Endometrial microvascular endothelial cells (primary cell): ENCODE results near the gene LKAAEAR1. TPM values are rescaled to one million over a fixed set of nuclear protein-coding genes. Genes with fewer than 3 reads are reported as not detected.

ENCODE experiments used
- in situ Hi-C: cut with HindIII; loops from 2 replicates; pipeline ENCODE4 v1.10.0; 2017; ENCODE audit warnings: low sequenced_read_pairs, low pct_unique_long_range_greater_than_20kb; ENCODE audit errors: inconsistent ontology term
- total RNA-seq: library from RNA; depleted of rRNA; stranded (reverse); fragments of >200 nt; gene quantifications from one replicate; pipeline ENCODE4 v1.2.3, GENCODE V29; 2015; ENCODE audit errors: inconsistent ontology term

Gene LKAAEAR1
- total RNA-seq, 1 donor from 2014 or later: not detected

DNA sequence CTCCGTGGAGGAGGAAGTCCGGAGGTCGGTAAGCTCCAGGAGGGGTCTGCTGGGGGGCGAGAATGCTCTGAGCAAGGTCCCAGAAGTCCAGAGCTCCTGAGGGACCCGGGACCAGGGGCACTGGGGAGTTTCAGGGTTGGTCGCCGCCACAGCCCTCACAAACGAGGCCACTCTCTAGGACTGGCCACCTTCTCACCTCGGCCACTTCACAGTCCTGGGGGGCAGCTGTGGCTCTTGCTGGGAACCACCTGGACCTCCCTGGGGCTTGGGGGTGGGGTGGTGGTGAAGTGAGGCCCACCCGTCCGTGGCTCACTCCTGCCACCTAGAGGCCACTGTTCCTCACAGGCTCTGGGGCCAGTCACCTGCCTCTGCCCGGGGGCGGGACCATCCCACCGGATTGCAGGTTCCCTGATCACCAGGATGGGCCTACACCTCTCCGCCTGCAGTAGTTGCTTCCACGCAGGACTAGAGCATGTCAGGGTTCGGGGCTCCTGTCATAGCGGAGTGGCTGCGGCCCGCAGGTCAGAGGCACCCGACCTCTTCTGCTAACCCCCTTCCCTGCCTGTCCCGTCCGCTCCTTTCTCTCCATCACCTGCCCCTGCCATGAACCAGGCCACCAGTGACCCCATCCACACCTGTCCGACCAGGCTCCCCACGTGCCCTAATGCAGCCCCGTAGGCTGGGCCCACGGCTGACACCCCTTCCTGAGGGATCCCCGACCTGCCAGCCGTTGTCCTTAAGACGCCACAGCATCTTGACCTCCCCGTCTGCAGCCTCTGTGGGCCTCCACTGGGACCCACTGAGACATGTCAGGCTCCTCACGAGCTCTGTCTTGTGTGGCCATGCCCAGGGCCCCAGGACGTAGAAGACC lies 26.3 kb downstream of the LKAAEAR1 start:
- in situ Hi-C loops: no loop called here

DNA sequence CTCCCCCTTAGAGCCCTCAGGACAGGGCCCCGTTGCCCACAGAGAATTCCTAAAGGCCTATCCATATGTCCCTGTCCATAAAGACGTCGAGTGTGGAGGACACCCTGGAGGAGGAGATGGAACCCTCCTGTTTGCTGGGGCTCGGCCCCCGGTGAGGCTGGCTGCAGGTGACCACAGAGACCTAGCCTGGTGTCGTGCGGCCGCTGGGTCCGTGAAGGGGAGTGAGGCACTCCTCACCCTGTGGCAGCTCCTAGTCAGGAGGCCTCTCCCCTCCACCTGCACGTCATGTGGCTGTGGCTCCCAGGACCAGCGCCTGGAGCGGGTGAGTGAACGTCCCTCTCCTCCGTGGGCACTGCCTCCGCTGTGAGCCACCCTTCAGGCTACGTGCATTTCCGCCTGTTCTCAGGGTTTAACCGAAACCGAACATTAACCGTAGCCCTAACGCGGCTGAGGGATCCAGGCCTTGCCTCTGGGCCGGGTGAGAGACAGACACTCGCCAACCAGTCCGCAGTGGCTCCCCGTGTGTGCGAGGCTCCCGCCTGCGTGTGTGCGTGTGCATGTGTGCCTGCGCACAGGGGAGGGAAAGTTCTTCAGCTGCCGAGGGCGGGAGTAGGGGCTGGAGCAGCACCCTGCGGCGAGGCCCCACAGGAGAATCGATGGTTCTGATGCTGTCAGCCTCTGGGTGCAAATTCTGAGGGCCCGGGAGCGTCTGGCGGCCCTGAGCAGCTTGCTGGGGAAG lies 27.1 kb downstream of the LKAAEAR1 start:
- in situ Hi-C loops: no loop called here

- in situ Hi-C loops: no loop called here
Measured at GRCh38 chr20:64056639-64056888, 27.6 kb downstream of the LKAAEAR1 start.

DNA sequence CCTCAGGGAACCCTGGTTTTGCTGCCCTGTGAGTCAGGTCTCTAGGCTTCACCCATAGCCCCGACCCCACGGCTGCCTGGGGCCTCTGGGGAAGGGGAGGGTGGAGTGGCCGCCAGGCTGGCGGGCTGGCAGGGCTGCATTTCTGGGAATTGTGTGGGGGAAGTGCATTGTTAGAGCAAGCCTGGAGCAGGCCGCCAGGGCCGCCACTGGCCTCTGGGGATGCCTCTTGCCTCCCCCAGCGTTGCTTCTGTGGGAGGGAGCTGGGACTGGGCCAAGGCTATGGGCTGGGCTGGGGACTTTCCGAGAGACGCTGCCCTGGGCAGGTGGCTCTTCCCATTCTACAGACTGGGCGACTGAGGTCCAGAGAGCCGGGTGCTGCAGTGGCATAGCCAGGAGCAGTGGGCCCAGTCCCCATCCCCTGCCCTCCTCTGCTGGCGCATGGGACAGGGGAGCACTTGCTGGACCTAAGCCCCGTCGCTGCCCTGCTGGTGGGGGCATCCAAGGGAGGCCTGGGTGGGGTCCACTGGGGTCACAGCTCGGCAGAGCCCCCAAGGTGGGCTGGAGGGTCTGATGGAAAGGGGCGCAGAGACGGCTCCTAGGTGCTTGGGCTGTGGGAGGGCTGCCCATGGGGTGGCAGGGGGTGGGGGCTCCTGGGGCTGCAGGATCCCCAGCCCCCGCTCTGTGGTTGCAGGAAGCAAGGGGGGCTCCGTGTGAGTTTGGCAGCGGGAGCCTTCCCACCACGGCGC lies 28.1 kb downstream of the LKAAEAR1 start:
- in situ Hi-C loops: no loop called here

- in situ Hi-C loops: no loop called here
Measured at GRCh38 chr20:64055396-64055892, 28.8 kb downstream of the LKAAEAR1 start.

DNA sequence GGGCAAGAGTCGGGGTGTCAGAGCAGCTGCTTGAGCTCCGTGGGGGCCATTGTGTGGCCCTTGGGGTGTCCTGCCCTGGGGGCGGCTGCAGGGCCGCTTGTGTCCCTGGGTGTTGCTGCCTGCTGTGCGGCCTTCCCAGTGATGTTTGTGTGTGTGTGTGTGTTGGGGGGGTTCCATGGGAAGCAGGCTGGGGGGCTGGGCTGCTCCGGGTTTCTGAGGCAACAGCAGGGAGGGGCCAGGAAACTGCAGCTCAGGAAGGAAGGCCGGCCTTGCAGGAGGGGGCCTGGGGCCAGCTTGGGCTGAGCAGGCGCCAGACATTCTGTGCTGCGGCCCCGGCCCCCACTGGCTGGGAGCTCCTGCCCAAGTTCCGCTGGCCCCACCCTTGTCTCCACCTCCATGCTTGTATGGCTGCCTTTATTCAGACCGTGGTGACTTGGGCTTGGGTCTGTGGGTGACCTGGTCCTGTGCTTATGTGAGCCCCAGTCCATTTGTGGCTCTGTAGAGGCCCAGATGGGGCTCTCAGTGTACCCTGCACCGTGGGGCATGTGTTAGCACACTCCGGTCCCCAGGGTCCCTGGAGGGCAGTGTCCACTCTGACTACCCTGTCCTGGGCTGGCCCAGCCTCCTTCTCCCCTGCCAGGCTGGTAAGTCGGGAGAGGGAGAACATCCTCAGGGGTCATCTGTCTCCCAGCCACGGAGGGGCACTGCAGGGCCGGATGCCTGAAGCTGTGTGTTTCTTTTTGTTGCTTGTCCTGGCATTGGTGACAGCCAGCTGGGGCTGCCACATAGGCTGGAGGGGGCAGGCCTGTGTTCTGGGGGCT lies 30.1 kb downstream of the LKAAEAR1 start:
- in situ Hi-C loops: no loop called here

- in situ Hi-C loops: no loop called here
Measured at GRCh38 chr20:64052987-64053840, 31.0 kb downstream of the LKAAEAR1 start.

DNA sequence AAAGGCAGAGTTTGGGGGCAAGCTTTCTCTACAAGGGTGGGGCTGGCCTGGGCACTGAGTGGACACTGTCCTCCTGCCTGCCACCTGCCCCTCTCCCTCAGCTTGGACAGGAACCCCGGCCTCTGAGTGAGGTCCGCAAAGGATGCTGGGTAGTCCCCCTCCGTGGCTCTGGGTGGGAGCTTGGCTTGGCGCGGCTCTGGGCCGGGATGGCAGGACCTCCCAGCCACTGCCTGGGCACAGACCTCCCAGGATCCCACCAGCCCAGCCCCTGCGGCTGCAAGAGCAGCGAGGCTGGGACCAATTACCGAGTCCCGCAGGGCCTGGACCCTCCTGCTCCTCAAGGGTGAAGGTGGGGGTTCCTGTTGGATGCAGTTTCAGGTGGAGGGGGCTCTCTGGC lies 31.9 kb downstream of the LKAAEAR1 start:
- in situ Hi-C loops: no loop called here

DNA sequence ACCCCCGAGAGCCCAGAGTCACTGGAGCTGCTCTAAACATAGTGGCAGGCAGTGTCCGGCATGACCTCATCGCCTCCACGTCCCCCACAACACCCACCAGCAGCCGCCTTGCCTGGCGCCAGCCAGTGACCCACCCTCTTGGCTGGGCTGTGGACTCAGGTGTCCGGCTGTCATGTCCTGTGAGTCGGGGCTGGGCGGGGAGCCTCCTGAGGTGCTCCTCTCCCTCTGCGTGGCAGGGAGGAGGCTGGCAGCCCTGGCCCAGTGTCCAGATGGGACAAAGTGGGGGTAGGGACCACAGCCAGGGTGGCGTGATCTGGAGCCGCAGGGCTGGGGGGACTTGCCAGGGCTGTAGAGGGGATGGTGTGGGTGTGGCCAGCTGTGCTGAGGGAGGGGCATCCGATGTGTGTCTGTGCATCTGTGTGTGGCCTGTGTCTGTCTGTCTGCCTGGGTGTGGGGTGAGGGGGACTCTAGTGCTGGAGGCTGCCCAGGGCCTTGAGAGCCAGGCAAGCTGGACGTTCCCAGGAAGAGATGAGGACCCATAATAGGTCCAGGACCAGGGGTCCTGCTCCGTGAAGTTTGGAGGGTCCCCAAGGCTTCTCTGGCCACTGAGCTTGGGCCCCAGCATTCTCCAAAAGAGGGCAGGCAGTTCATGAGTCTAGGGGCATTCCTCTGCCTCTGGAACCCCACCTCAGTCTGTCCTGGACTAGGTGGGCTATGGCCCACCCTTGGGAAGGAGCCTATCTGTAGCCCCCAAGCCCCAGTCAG lies 32.5 kb downstream of the LKAAEAR1 start:
- in situ Hi-C loops: no loop called here

DNA sequence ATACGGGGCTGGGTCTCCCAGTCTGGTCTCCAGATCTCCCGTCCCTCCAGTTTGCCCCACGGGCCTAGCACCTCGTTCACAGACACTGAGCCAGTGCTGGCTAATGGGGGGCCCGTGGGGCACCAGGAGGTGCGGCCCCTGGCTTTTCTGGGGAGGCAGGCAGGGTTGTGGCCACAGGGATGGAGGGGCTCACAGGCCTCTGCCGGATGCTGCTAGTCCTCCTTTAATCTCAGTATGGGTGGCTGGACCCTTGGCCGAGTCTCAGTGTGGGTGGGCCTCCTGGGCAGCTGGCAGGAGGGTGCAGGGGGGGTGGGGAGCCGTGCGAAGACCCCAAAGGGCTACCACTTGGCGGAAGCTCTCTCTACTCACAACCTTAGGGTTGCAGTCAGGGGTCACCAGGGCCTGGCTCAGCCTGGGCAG lies 33.2 kb downstream of the LKAAEAR1 start:
- in situ Hi-C loops: no loop called here

DNA sequence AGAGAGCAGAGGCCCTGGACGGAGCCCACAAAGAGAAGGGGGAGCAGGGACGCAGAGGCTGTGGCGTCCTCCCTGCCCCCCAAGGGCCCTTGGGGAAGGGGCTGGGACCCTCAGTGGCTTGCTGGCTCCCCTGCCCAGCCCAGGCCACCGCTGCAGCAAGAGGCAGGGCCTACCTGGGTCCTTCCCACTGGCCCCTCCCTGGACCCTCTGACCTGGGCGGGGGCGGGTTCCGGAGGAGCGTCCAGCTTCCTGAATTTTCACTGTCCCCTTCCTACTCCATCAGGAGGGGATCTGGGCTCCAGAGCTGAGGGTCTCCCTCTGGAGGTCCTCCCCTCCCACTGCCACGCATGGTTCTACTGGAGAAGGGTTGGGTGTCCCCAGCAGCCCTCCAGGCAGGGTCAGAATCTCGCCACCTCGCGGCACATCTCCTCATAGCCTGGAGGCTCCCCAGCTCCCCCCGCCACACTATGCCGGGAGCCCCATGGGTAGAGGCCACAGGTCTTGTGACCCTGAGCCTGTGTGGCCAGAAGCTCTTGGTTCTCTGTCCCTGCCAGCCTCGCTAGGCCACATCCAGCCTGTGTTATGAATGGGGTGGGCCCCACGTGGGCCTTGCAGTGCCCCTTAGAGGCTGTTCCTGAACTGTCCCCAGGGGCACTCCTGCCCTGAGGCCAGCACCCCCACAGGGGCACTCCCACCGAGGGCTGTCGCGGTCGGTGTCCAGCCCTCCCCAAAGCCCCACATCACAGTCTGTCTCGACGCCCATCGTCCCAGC lies 33.8 kb downstream of the LKAAEAR1 start:
- in situ Hi-C loops: no loop called here

DNA sequence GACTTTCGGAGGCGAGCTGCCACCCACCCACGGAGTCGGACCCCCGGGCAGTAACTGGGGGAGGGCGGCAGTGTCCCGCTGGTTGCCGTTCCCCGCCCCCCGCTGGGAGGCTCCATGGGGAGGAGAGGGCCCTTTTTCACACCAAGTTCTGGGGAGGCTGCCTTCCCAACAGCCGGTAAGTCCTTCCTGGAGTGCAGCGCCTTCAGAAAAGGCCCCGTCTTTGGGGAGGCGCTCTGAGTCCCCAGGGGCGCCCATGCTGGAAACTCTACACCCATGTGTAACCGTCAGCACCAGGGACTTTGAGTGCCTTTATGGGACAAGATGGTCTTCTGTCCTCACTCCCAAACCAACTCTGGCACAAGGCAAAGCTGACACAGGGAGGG lies 34.3 kb downstream of the LKAAEAR1 start:
- in situ Hi-C loops: no loop called here

- in situ Hi-C loops: no loop called here
Measured at GRCh38 chr20:64049060-64049877, 34.9 kb downstream of the LKAAEAR1 start, which contains the start of gene SOX18. TSS of gene SOX18 (minus strand) at chr20:64049639. CDS start at chr20:64049516, 123 bp downstream.

GRCh38 chr20:64048402-64049044 lies 35.7 kb downstream of the LKAAEAR1 start:
- in situ Hi-C loops: no loop called here

DNA sequence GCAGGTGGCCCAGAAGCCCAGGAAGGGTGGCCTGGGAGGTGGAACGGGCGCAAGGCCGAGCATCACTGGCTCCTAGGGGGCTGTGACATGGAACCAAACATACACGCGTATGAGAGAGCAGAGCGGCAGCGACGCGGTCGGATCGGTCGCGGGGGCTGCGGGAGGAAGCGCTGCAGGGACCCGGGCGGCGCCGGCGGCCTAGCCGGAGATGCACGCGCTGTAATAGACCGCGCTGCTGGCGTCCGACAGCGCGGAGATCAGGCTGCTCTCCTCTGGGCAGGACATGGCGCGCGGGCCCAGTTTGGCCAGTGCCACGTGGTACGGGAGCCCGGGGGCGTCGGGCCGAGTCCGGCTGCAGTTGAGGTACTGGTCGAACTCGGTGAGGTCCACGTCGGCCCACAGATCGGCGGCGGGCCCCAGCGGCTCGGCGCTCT lies 36.2 kb downstream of the LKAAEAR1 start:
- in situ Hi-C loops: no loop called here
